ENCODE results near the gene KCNQ1.

The KCNQ1 gene

DNA sequence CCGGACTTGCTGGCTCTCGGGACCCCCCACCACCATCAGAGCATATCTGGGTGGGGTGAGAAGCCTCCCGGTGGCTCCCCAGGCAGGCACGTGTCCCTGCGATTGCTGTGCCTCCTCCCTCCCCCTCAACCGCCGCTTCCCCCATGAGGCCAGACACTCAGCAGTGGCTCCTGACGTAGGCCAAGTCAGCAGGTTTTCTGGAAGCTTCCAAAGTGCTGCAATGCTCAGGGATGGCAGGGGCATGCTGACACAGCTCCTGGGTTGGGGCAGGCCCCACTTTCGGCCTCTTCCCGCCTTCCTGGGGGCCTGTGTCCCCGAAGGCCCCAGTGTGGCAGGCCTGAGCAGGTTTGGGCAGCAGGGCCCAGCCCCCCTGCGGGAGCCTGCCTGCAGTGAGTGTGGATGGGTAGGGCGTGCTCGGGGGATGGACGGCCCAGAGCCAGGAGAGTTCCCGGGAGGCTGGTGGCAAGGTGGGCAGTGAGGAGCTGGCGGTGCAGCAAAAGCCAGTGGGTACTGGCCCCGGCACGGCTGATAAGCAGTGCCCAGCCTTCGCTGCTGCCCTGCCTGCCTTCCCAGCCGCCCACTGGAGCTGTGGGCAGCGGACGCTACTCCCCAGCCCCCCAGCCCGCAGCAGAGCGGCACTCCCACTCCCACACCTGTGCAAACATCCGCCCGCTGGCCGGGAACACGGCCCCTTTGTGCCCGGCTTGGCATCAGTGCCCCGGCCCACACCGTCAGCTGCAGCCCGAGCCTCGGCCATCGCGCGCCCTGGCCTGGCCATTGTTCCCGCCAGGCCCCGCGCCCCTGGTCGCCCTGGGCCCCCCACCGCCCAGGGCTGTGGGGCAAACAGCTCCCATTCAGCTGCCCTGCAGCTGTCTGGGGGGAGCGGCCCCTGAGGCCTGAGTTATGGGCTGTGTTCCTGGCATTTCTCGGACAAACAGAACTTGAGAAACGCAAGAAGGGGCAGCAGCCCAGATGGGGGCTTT, 130.0 kb downstream of the KCNQ1 start:
- Histone ChIP-seq H3K79me2 (ENCODE audit: insufficient read depth, low read length) (no peaks in the 10 kb centered on the region), H3F3A (ENCODE audit: insufficient read depth) (no peaks in the 10 kb centered on the region), H3K4me2 (ENCODE audit: low read depth, low read length, poor library complexity, severe bottlenecking) (no peak overlapping the region), H2AFZ (ENCODE audit: low read depth, low read length, severe bottlenecking) (no peak overlapping the region), H3K4me3 (ENCODE audit: insufficient read depth, low read length, poor library complexity, severe bottlenecking) (no peak overlapping the region), H3K27me3 (ENCODE audit: low read length) (no peaks in the 10 kb centered on the region), H3K36me3 (ENCODE audit: low read length) (no peaks in the 10 kb centered on the region), H4K20me1 (ENCODE audit: low read depth, low read length) (no peaks in the 10 kb centered on the region), H3K9me2 (replicated peaks; ENCODE audit: insufficient read depth, low read length) (no peaks in the 10 kb centered on the region), H3K27ac (ENCODE audit: low read depth, low read length) (no peak overlapping the region), H3K9me3 (ENCODE audit: insufficient read depth, low read length) (no peaks in the 10 kb centered on the region), H3K9ac (ENCODE audit: low read length) (no peak overlapping the region)
- TF ChIP-seq EZH2phosphoT487 (conservative IDR thresholded peaks at IDR 0.05; ENCODE audit: low read length) (no peak), CTCF (IDR thresholded peaks at IDR 0.05; ENCODE audit: insufficient read depth, low read length, poor library complexity, severe bottlenecking) (no peak)

GRCh38 chr11:2575591-2576051, 130.8 kb downstream of the KCNQ1 start:
- no peaks in the 10 kb centered on the region for H3K79me2 ChIP-seq (ENCODE audit: insufficient read depth, low read length)
- TF ChIP-seq CTCF (IDR thresholded peaks at IDR 0.05; ENCODE audit: insufficient read depth, low read length, poor library complexity, severe bottlenecking) (no peak), EZH2phosphoT487 (conservative IDR thresholded peaks at IDR 0.05; ENCODE audit: low read length) (no peak)
- no peaks in the 10 kb centered on the region for H3K9me3 ChIP-seq (ENCODE audit: insufficient read depth, low read length)
- H3F3A ChIP-seq (ENCODE audit: insufficient read depth), result no peaks in the 10 kb centered on the region
- no peak overlapping the region for H2AFZ ChIP-seq (ENCODE audit: low read depth, low read length, severe bottlenecking)
- H3K4me3 ChIP-seq (ENCODE audit: insufficient read depth, low read length, poor library complexity, severe bottlenecking), result no peak overlapping the region
- H3K4me2 ChIP-seq (ENCODE audit: low read depth, low read length, poor library complexity, severe bottlenecking), result no peak overlapping the region
- no peak overlapping the region for H3K9ac ChIP-seq (ENCODE audit: low read length)
- no peaks in the 10 kb centered on the region for H4K20me1 ChIP-seq (ENCODE audit: low read depth, low read length)
- no peaks in the 10 kb centered on the region for H3K9me2 ChIP-seq (replicated peaks; ENCODE audit: insufficient read depth, low read length)
- H3K27me3 ChIP-seq (ENCODE audit: low read length), result no peaks in the 10 kb centered on the region
- no peak overlapping the region for H3K27ac ChIP-seq (ENCODE audit: low read depth, low read length)
- no peaks in the 10 kb centered on the region for H3K36me3 ChIP-seq (ENCODE audit: low read length)

DNA sequence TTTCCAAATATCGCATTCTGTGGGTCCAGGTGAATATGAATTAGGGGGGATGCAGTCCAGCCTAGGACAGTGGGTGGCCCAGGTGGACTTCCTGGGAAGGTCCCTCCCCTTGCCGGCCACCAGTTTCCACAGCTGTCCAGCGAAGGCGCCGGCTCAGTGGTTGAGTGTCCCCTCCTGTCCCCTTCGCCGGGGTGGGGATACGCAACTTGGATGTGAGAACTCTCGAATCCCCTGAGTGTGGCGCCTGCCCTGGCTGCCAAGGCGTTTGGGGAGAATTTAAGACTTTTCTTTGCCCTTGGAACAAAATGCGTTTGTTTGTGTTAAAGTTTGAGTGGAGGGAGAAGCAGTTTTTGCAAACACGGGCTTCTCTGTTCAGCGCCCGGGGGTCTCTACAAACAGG, 131.3 kb downstream of the KCNQ1 start:
- Histone ChIP-seq H3K36me3 (ENCODE audit: low read length) (no peaks in the 10 kb centered on the region), H3K79me2 (ENCODE audit: insufficient read depth, low read length) (no peaks in the 10 kb centered on the region), H3K27ac (ENCODE audit: low read depth, low read length) (no peak overlapping the region), H4K20me1 (ENCODE audit: low read depth, low read length) (no peaks in the 10 kb centered on the region), H3K4me3 (ENCODE audit: insufficient read depth, low read length, poor library complexity, severe bottlenecking) (no peak overlapping the region), H3K9me2 (replicated peaks; ENCODE audit: insufficient read depth, low read length) (no peaks in the 10 kb centered on the region), H2AFZ (ENCODE audit: low read depth, low read length, severe bottlenecking) (no peak overlapping the region), H3K9ac (ENCODE audit: low read length) (no peak overlapping the region), H3F3A (ENCODE audit: insufficient read depth) (no peaks in the 10 kb centered on the region), H3K27me3 (ENCODE audit: low read length) (no peaks in the 10 kb centered on the region), H3K4me2 (ENCODE audit: low read depth, low read length, poor library complexity, severe bottlenecking) (no peak overlapping the region), H3K9me3 (ENCODE audit: insufficient read depth, low read length) (no peaks in the 10 kb centered on the region)
- TF ChIP-seq CTCF (IDR thresholded peaks at IDR 0.05; ENCODE audit: insufficient read depth, low read length, poor library complexity, severe bottlenecking) (no peak), EZH2phosphoT487 (conservative IDR thresholded peaks at IDR 0.05; ENCODE audit: low read length) (no peak)
